ENCODE data around the gene ENTHD1. TPM values are rescaled to one million over a fixed set of nuclear protein-coding genes. Genes with fewer than 3 reads are reported as not detected.

The ENTHD1 gene
- total RNA-seq, 1 experiment from 2014 or later: not detected

DNA sequence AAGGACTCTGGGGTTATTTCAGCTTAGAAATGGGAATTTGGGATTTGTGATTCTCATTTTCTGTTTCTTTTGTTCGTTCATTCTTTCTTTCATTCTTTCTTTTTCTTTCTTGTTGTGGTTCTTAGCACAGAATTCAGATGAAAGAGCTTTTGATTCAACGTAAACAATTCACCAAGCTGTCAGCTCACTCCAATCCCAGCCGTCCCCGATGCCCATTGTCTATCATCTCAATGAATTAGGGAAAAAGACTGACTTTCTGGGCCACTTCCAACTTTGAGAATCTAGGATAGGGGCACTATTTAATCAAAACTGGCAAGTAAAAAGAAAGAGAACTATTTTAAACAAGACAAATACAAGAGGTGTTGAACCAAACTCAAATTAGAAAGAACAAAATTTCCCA lies 41.6 kb upstream of the ENTHD1 start:
- no peaks in the 10 kb centered on the region for H3K9me3 ChIP-seq (ENCODE audit: control insufficient read depth, low read depth, low read length)
- Mint-ChIP-seq H3K27ac (no peak overlapping the region; a peak in 1 of 7 replicates), H3K4me1 (peaks cover 34 to 45% of the 10 kb centered on the region in 2 experiments), H3K36me3 (ENCODE audit: insufficient read depth in 1 of 3, low read depth in 3 of 3) (no peaks in the 10 kb centered on the region), H3K4me3 (no peak overlapping the region), H3K9me3 (no peaks in the 10 kb centered on the region), H3K27me3 (ENCODE audit: low read depth) (no peaks in the 10 kb centered on the region)
- H3K23me2 ChIP-seq (ENCODE audit: insufficient read length, low read depth, low read length, poor library complexity, severe bottlenecking): no peaks in the 10 kb centered on the region
- no peak overlapping the region for H3K4ac ChIP-seq (ENCODE audit: low read depth, low read length)
- no peak overlapping the region for H4K8ac ChIP-seq (replicated peaks; ENCODE audit: insufficient read length, low read depth, low read length)
- no peak overlapping the region for H2BK5ac ChIP-seq (ENCODE audit: insufficient read length, low read length)
- no peak overlapping the region for H3K56ac ChIP-seq (ENCODE audit: insufficient read length, low read depth, low read length)
- no peaks in the 10 kb centered on the region for H3K79me2 ChIP-seq (ENCODE audit: insufficient read depth, low read length)
- H3K18ac ChIP-seq (ENCODE audit: insufficient read length, low read depth, low read length): no peak overlapping the region
- H4K20me1 ChIP-seq (ENCODE audit: control insufficient read depth, insufficient read depth, insufficient read length): no peaks in the 10 kb centered on the region
- H2AFZ ChIP-seq (ENCODE audit: low read length): no peak overlapping the region
- no peak overlapping the region for H2AK5ac ChIP-seq (ENCODE audit: insufficient read length, low read length)
- H3K27me3 ChIP-seq (ENCODE audit: insufficient read depth, low read length): no peaks in the 10 kb centered on the region
- WGBS (ENCODE audit: extremely low coverage, insufficient read length, low lambda C conversion rate): no CpG with 5 or more reads among the region's 4 CpGs
- no peak overlapping the region for H3K23ac ChIP-seq (ENCODE audit: insufficient read length, low read depth, low read length)
- no peak overlapping the region for H2BK15ac ChIP-seq (ENCODE audit: low read depth, low read length)
- H3T11ph ChIP-seq (ENCODE audit: low read length): no peak overlapping the region
- no peak overlapping the region for H3K4me2 ChIP-seq (ENCODE audit: insufficient read depth, insufficient read length, low read length)
- no peaks in the 10 kb centered on the region; the same call in 1 of the 2 replicates for H3K4me1 ChIP-seq (ENCODE audit: insufficient read depth, low read length)
- H4K5ac ChIP-seq (ENCODE audit: insufficient read length, low read depth, low read length): no peak overlapping the region
- DNase-seq: no peak
- TF ChIP-seq CTCF (conservative IDR thresholded peaks at IDR 0.05): no peak
- H2BK120ac ChIP-seq (ENCODE audit: low read depth, low read length, poor library complexity, severe bottlenecking): no peak overlapping the region
- H3K27ac ChIP-seq (ENCODE audit: insufficient read length, low read depth, low read length): no peak overlapping the region
- no peak overlapping the region for H3K9ac ChIP-seq (ENCODE audit: extremely low read depth, insufficient read length, low read length)
- no peaks in the 10 kb centered on the region for H3K79me1 ChIP-seq (ENCODE audit: insufficient read depth, low read depth, low read length, poor library complexity, severe bottlenecking)
- no peak overlapping the region for H2BK12ac ChIP-seq (ENCODE audit: insufficient read length, low read depth, low read length)
- no peak overlapping the region for H4K91ac ChIP-seq (ENCODE audit: insufficient read length, low read depth, low read length)
- H2BK20ac ChIP-seq (ENCODE audit: low read depth, low read length, poor library complexity, severe bottlenecking): no peak overlapping the region
- H3K14ac ChIP-seq (ENCODE audit: insufficient read depth, low read length): no peak overlapping the region
